Right lobe of liver (tissue), 4 donors: Measurements from ENCODE around the gene ZDHHC1.

Source experiments
- CTCF ChIP-seq, 4 donors: fragments of 200-600 bp in 3 of 4; fragments of 450-650 bp in 1 of 4; IDR thresholded peaks; one replicate each; pipeline versions ENCODE4 v1.5.1 to v1.8.0; 2016 to 2022; ENCODE audit warnings: antibody characterized with exemption in 4 of 4, mild to moderate bottlenecking in 2 of 4
- POLR2A ChIP-seq: fragments of 450-650 bp; IDR thresholded peaks from one replicate; pipeline ENCODE4 v1.6.1; 2017; ENCODE audit warnings: antibody characterized with exemption, mild to moderate bottlenecking
- donor health status: DM: no; HTN: no; CAD: no.
- donor health status: DM: no; HTN: no; CAD: no.
- donor health status: DM: no; HTN: yes; CAD: no.

GRCh38 chr16:67412294-67412693 is 4.0 kb downstream of the ZDHHC1 start:
- no peak for TF ChIP-seq CTCF (IDR thresholded peaks at IDR 0.05)
- no peak for TF ChIP-seq POLR2A
